ENCODE measurements around the gene C3orf62. TPM values are rescaled to one million over a fixed set of nuclear protein-coding genes. Genes with fewer than 3 reads are reported as not detected.
"Not testable (repeated sequence)": the region's sequence is repeated elsewhere in the genome, so short reads cannot be mapped to it uniquely, and the experiment has no call there.

The C3orf62 gene
- total RNA-seq, 2 experiments from 2014 or later: 7.0 to 7.5 TPM

- Histone ChIP-seq H3K4me3 (ENCODE audit: low read length) (no peak overlapping the region), H3K27me3 (ENCODE audit: control insufficient read depth in 1 of 2, insufficient read depth in 2 of 2, low read length in 2 of 2) (no peaks in the 10 kb centered on the region), H3K4me1 (ENCODE audit: insufficient read depth, low read length) (no peaks in the 10 kb centered on the region), H3K9me3 (ENCODE audit: control insufficient read depth in 1 of 2, insufficient read depth in 1 of 2, low read length in 2 of 2) (peaks cover 24 to 28% of the 10 kb centered on the region in 2 experiments), H3K36me3 (ENCODE audit: insufficient read depth, low read length) (no peaks in the 10 kb centered on the region), H3K27ac (ENCODE audit: low read depth in 1 of 2, low read length in 2 of 2) (no peak overlapping the region)
- no peaks in the 10 kb centered on the region for H3K4me1 Mint-ChIP-seq (ENCODE audit: low read depth)
- intact Hi-C loops (cut with DNase I, micrococcal nuclease): no loop called here
- POLR2A ChIA-PET: no interaction called here
- no peak for DNase-seq
- H3K27ac Mint-ChIP-seq: no peak overlapping the region
- CTCF ChIA-PET: no interaction called here
- peaks cover 7% of the 10 kb centered on the region for H3K9me3 Mint-ChIP-seq
- no peak overlapping the region for H3K4me3 Mint-ChIP-seq
- ATAC-seq (ENCODE audit: poor library complexity): no peak
- no peaks in the 10 kb centered on the region for H3K27me3 Mint-ChIP-seq
- TF ChIP-seq, protein P1, sequence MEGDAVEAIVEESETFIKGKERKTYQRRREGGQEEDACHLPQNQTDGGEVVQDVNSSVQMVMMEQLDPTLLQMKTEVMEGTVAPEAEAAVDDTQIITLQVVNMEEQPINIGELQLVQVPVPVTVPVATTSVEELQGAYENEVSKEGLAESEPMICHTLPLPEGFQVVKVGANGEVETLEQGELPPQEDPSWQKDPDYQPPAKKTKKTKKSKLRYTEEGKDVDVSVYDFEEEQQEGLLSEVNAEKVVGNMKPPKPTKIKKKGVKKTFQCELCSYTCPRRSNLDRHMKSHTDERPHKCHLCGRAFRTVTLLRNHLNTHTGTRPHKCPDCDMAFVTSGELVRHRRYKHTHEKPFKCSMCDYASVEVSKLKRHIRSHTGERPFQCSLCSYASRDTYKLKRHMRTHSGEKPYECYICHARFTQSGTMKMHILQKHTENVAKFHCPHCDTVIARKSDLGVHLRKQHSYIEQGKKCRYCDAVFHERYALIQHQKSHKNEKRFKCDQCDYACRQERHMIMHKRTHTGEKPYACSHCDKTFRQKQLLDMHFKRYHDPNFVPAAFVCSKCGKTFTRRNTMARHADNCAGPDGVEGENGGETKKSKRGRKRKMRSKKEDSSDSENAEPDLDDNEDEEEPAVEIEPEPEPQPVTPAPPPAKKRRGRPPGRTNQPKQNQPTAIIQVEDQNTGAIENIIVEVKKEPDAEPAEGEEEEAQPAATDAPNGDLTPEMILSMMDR (IDR thresholded peaks at IDR 0.05): no peak
- H3K36me3 Mint-ChIP-seq (ENCODE audit: low read depth): no peaks in the 10 kb centered on the region
Observed at GRCh38 chr3:49237344-49237743, 39.7 kb downstream of the C3orf62 start.

DNA sequence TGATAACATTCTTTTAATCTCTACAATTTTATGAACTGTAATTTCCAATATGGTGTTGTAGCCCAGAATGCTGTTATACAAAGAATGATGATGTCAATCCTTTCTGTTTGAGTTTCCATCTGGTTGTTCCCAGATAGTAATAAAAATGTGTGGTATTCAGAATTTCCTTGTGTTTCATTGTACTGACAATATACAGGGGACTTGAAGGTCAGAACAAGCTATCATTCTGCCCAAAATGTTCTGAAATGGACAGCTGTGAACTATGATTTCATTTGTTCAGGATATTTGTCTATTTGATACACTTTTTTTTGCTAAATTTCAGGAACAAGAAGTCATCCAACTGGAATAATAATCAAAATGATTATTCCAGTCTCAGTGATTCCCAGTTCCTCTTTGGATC is 40.8 kb downstream of the C3orf62 start:
- ChIA-PET CTCF (no interaction called here), POLR2A (no interaction called here)
- no peak overlapping the region for H3K4me3 ChIP-seq (ENCODE audit: low read length)
- DNase-seq (no peak), ATAC-seq (ENCODE audit: poor library complexity) (no peak)
- H3K4me1 Mint-ChIP-seq (ENCODE audit: low read depth): no peaks in the 10 kb centered on the region
- no peak overlapping the region for H3K27ac ChIP-seq (ENCODE audit: low read depth in 1 of 2, low read length in 2 of 2)
- H3K27ac Mint-ChIP-seq: no peak overlapping the region
- no peaks in the 10 kb centered on the region for H3K36me3 Mint-ChIP-seq (ENCODE audit: low read depth)
- H3K9me3 Mint-ChIP-seq: peaks cover 12% of the 10 kb centered on the region
- peaks cover 28 to 34% of the 10 kb centered on the region in 2 experiments for H3K9me3 ChIP-seq (ENCODE audit: control insufficient read depth in 1 of 2, insufficient read depth in 1 of 2, low read length in 2 of 2)
- TF ChIP-seq, protein P1 (IDR thresholded peaks at IDR 0.05): no peak
- H3K27me3 ChIP-seq (ENCODE audit: control insufficient read depth in 1 of 2, insufficient read depth in 2 of 2, low read length in 2 of 2): no peaks in the 10 kb centered on the region
- no peak overlapping the region for H3K4me3 Mint-ChIP-seq
- H3K27me3 Mint-ChIP-seq: no peaks in the 10 kb centered on the region
- H3K4me1 ChIP-seq (ENCODE audit: insufficient read depth, low read length): no peaks in the 10 kb centered on the region
- intact Hi-C loops (cut with DNase I, micrococcal nuclease): no loop called here
- H3K36me3 ChIP-seq (ENCODE audit: insufficient read depth, low read length): no peaks in the 10 kb centered on the region

GRCh38 chr3:49228817-49229216 is 48.2 kb downstream of the C3orf62 start:
- Mint-ChIP-seq H3K9me3 (peaks cover 23% of the 10 kb centered on the region), H3K36me3 (ENCODE audit: low read depth) (peaks cover 19% of the 10 kb centered on the region)
- H3K4me3 ChIP-seq (ENCODE audit: low read length); H3K4me1 ChIP-seq (ENCODE audit: insufficient read depth, low read length); ATAC-seq (ENCODE audit: poor library complexity); CTCF ChIA-PET; H3K4me3 Mint-ChIP-seq; H3K27me3 Mint-ChIP-seq; H3K36me3 ChIP-seq (ENCODE audit: insufficient read depth, low read length); H3K4me1 Mint-ChIP-seq (ENCODE audit: low read depth); H3K27ac ChIP-seq (ENCODE audit: low read depth in 1 of 2, low read length in 2 of 2); DNase-seq; H3K27ac Mint-ChIP-seq; intact Hi-C loops (cut with DNase I, micrococcal nuclease); H3K27me3 ChIP-seq (ENCODE audit: control insufficient read depth in 1 of 2, insufficient read depth in 2 of 2, low read length in 2 of 2): not testable (repeated sequence)
- peaks cover 12 to 55% of the 10 kb centered on the region in 2 experiments for H3K9me3 ChIP-seq (ENCODE audit: control insufficient read depth in 1 of 2, insufficient read depth in 1 of 2, low read length in 2 of 2)
- POLR2A ChIA-PET: interaction anchor here (0.6 kb wide), 1 partner anchor 15 kb away, joined by 3 read pairs; no protein-coding TSS in a partner anchor

GRCh38 chr3:49222002-49222401 is 55.0 kb downstream of the C3orf62 start:
- Mint-ChIP-seq H3K36me3 (ENCODE audit: low read depth) (peaks cover 7% of the 10 kb centered on the region), H3K4me3 (no peak overlapping the region), H3K27ac (no peak overlapping the region), H3K4me1 (ENCODE audit: low read depth) (no peaks in the 10 kb centered on the region), H3K9me3 (no peaks in the 10 kb centered on the region), H3K27me3 (peaks cover 6% of the 10 kb centered on the region)
- POLR2A ChIA-PET: no interaction called here
- Histone ChIP-seq H3K27me3 (ENCODE audit: control insufficient read depth in 1 of 2, insufficient read depth in 2 of 2, low read length in 2 of 2) (peaks cover 0 to 3% of the 10 kb centered on the region in 2 experiments), H3K4me1 (ENCODE audit: insufficient read depth, low read length) (no peaks in the 10 kb centered on the region), H3K27ac (ENCODE audit: low read depth in 1 of 2, low read length in 2 of 2) (no peak overlapping the region), H3K9me3 (ENCODE audit: control insufficient read depth in 1 of 2, insufficient read depth in 1 of 2, low read length in 2 of 2) (peaks cover 3 to 13% of the 10 kb centered on the region in 2 experiments), H3K36me3 (ENCODE audit: insufficient read depth, low read length) (no peaks in the 10 kb centered on the region), H3K4me3 (ENCODE audit: low read length) (no peak overlapping the region)
- ATAC-seq (ENCODE audit: poor library complexity) (no peak), DNase-seq (no peak)
- TF ChIP-seq, protein P1 (IDR thresholded peaks at IDR 0.05): no peak
- intact Hi-C loops (cut with DNase I, micrococcal nuclease): no loop called here
- CTCF ChIA-PET: no interaction called here

DNA sequence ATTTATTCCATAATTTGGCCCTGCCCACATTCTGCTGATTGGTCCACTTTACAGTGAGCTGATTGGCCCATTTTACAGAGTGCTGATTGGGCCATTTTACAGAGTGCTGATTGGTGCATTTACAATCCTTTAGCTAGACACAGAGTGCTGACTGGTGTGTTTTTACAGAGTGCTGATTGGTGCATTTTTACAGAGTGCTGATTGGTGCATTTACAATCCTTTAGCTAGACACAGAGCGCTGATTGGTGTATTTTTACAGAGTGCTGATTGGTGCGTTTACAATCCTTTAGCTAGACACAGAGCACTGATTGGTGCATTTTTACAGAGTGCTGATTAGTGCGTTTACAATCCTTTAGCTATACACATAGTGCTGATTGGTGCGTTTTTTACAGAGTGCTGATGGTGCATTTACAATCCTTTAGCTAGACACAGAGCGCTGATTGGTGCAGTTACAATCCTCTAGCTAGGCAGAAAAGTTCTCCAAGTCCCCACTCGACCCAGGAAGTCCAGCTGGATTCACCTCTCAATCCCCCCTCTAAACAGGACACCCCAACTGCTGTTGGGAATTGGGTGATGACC is 56.0 kb downstream of the C3orf62 start:
- CTCF ChIA-PET; H3K27me3 Mint-ChIP-seq; H3K36me3 Mint-ChIP-seq (ENCODE audit: low read depth); ATAC-seq (ENCODE audit: poor library complexity); H3K4me1 Mint-ChIP-seq (ENCODE audit: low read depth); H3K4me3 ChIP-seq (ENCODE audit: low read length); H3K27ac ChIP-seq (ENCODE audit: low read depth in 1 of 2, low read length in 2 of 2); DNase-seq; H3K4me3 Mint-ChIP-seq; H3K36me3 ChIP-seq (ENCODE audit: insufficient read depth, low read length); H3K27ac Mint-ChIP-seq; H3K9me3 Mint-ChIP-seq; intact Hi-C loops (cut with DNase I, micrococcal nuclease); H3K27me3 ChIP-seq (ENCODE audit: control insufficient read depth in 1 of 2, insufficient read depth in 2 of 2, low read length in 2 of 2); H3K4me1 ChIP-seq (ENCODE audit: insufficient read depth, low read length); POLR2A ChIA-PET: not testable (repeated sequence)
- H3K9me3 ChIP-seq (ENCODE audit: control insufficient read depth in 1 of 2, insufficient read depth in 1 of 2, low read length in 2 of 2): peaks cover 0 to 13% of the 10 kb centered on the region in 2 experiments
